MM.1S (cell line): Measurements from ENCODE around the gene ISOC2.
"Not testable (repeated sequence)": the region's sequence is repeated elsewhere in the genome, so short reads cannot be mapped to it uniquely, and the experiment has no call there.

Source experiments
- DNase-seq: peaks from one replicate; pipeline ENCODE4 v3.0.0-alpha.2; 2015
- H2AFZ ChIP-seq: fragments of 300-600 bp; sonication (generic); 2 replicates; pipeline ENCODE4 v1.6.0; 2016; ENCODE audit warnings: antibody characterized with exemption, low read length
- H3F3A ChIP-seq: fragments of 300-600 bp; sonication (generic); 2 replicates; pipeline ENCODE4 v1.6.1; 2016; ENCODE audit warnings: mild to moderate bottlenecking, antibody characterized with exemption, low read length, moderate library complexity, mixed read lengths; ENCODE audit not compliant: insufficient read depth
- H3K27ac ChIP-seq: fragments of 300-600 bp; sonication (generic); 2 replicates; pipeline ENCODE4 v1.5.1; 2016; ENCODE audit warnings: mild to moderate bottlenecking, low read length
- H3K27me3 ChIP-seq: fragments of 300-600 bp; sonication (generic); replicated peaks from 2 replicates; pipeline ENCODE4 v1.6.0; 2016; ENCODE audit warnings: low read length; ENCODE audit not compliant: insufficient read depth
- H3K36me3 ChIP-seq: fragments of 300-600 bp; sonication (generic); replicated peaks from 2 replicates; pipeline ENCODE4 v1.6.1; 2016; ENCODE audit warnings: mild to moderate bottlenecking, low read length, mixed read lengths; ENCODE audit not compliant: insufficient read depth
- H3K4me1 ChIP-seq: fragments of 300-600 bp; sonication (generic); 2 replicates; pipeline ENCODE4 v1.6.1; 2016; ENCODE audit warnings: low read length, mixed read lengths
- H3K4me2 ChIP-seq: fragments of 300-600 bp; sonication (generic); 2 replicates; pipeline ENCODE4 v1.6.0; 2016; ENCODE audit warnings: low read depth, low read length
- H3K4me3 ChIP-seq: fragments of 300-600 bp; sonication (generic); 2 replicates; pipeline ENCODE4 v1.5.1; 2016; ENCODE audit warnings: low read length, mixed read lengths
- H3K79me2 ChIP-seq: fragments of 300-600 bp; sonication (generic); 2 replicates; pipeline ENCODE4 v1.6.1; 2016; ENCODE audit warnings: mixed run types, low read length, mixed read lengths
- H3K9ac ChIP-seq: fragments of 300-600 bp; sonication (generic); 2 replicates; pipeline ENCODE4 v1.6.1; 2016; ENCODE audit warnings: low read length, mixed read lengths
- H3K9me2 ChIP-seq: fragments of 300-600 bp; sonication (generic); replicated peaks from 2 replicates; pipeline ENCODE4 v1.6.1; 2016; ENCODE audit warnings: mild to moderate bottlenecking, low read length, mixed read lengths; ENCODE audit not compliant: insufficient read depth
- H3K9me3 ChIP-seq: fragments of 300-600 bp; sonication (generic); replicated peaks from 2 replicates; pipeline ENCODE4 v1.6.1; 2016; ENCODE audit warnings: mild to moderate bottlenecking, low read length, mixed read lengths; ENCODE audit not compliant: insufficient read depth
- H4K20me1 ChIP-seq: fragments of 300-600 bp; sonication (generic); 2 replicates; pipeline ENCODE4 v1.6.1; 2016; ENCODE audit warnings: mild to moderate bottlenecking, low read length, moderate library complexity, mixed read lengths; ENCODE audit not compliant: insufficient read depth
- CTCF ChIP-seq: fragments of 300-600 bp; sonication (generic); IDR thresholded peaks from 2 replicates; pipeline ENCODE4 v1.5.1; 2016; ENCODE audit warnings: antibody characterized with exemption, low read length, mixed read lengths
- EZH2 ChIP-seq: fragments of 300-600 bp; sonication (generic); optimal IDR thresholded peaks from 2 replicates; pipeline ENCODE3; 2017; ENCODE audit warnings: low read depth, mild to moderate bottlenecking, antibody characterized with exemption, low read length, mixed read lengths
- EZH2phosphoT487 ChIP-seq: fragments of 300-600 bp; sonication (generic); IDR thresholded peaks from 2 replicates; pipeline ENCODE4 v1.6.1; 2018; ENCODE audit warnings: antibody characterized with exemption, low read length

The ISOC2 gene

DNA sequence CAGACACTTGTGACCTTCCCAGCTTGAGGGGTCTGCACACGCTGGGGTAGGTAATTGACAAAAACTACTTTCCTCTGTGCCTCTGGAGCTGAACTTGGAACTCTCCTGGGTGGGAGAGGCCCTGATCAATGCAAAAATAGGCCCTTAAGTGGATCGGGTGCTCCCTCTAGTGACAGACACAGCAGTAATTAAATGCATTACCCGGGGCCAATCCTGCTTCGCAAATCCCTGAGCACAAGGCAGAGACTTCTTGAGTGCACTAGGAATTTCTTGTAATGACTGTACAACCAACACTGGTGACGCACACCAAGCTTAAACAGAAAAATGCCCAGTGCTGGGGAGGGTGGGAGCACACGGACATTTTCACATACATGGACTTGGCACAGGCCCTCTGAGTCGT is 43.3 kb downstream of the ISOC2 start:
- H3K9me2 ChIP-seq = no peaks in the 10 kb centered on the region
- H3K4me1 ChIP-seq = no peaks in the 10 kb centered on the region
- H3F3A ChIP-seq = no peaks in the 10 kb centered on the region
- H2AFZ ChIP-seq = no peak overlapping the region
- H3K36me3 ChIP-seq = no peaks in the 10 kb centered on the region
- H3K9ac ChIP-seq = no peak overlapping the region
- no peaks in the 10 kb centered on the region for H3K79me2 ChIP-seq
- peaks cover 32% of the 10 kb centered on the region for H3K27me3 ChIP-seq
- H4K20me1 ChIP-seq = no peaks in the 10 kb centered on the region
- H3K9me3 ChIP-seq = no peaks in the 10 kb centered on the region
- no peak overlapping the region for H3K4me2 ChIP-seq
- no peak for TF ChIP-seq EZH2phosphoT487
- peak; percentile 71 for TF ChIP-seq CTCF
- H3K4me3 ChIP-seq = no peak overlapping the region
- H3K27ac ChIP-seq = no peak overlapping the region
- DNase-seq = peak; percentile 65

GRCh38 chr19:55410168-55410567 is 51.3 kb downstream of the ISOC2 start:
- DNase-seq = no peak
- Histone ChIP-seq H3K27ac (no peak overlapping the region), H3K27me3 (peaks cover 5% of the 10 kb centered on the region; the same call in 1 of the 2 replicates)

DNA sequence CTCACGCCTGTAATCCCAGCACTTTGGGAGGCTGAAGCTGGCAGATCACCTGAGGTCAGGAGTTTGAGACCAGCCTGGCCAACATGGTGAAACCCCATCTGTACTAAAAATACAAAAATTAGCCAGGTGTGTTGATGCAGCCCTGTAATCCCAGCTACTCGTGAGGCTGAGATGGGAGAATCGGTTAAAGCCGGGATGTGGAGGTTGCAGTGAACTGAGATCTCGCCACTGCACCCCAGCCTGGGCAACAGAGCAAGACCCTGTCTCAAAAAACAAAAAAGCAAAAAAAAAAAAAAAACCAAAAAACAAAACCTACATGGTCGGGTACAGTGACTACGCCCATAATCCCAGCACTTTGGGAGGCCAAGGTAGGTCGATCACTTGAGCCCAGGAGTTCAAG is 52.3 kb downstream of the ISOC2 start:
- H3K9me2 ChIP-seq, H3K4me2 ChIP-seq, H2AFZ ChIP-seq, H3K9ac ChIP-seq, H3K27ac ChIP-seq, H3K36me3 ChIP-seq, H3K9me3 ChIP-seq, H3K27me3 ChIP-seq, DNase-seq, H3K4me3 ChIP-seq: not testable (repeated sequence)
- H3F3A ChIP-seq = peaks cover 14% of the 10 kb centered on the region
- peaks cover 29% of the 10 kb centered on the region for H3K79me2 ChIP-seq
- peaks cover 11% of the 10 kb centered on the region for H4K20me1 ChIP-seq
- peaks cover 20% of the 10 kb centered on the region for H3K4me1 ChIP-seq

More at GRCh38 chr19:55410168-55410567, 51.3 kb downstream of the ISOC2 start:
- Histone ChIP-seq H3K4me2 (no peak overlapping the region), H3K9me2 (no peaks in the 10 kb centered on the region), H3K4me1 (peaks cover 20% of the 10 kb centered on the region), H3K4me3 (no peak overlapping the region), H3K36me3 (peaks cover 3% of the 10 kb centered on the region), H4K20me1 (peaks cover 11% of the 10 kb centered on the region), H3F3A (peaks cover 11% of the 10 kb centered on the region), H3K9me3 (no peaks in the 10 kb centered on the region), H3K9ac (no peak overlapping the region), H3K79me2 (peaks cover 23% of the 10 kb centered on the region), H2AFZ (no peak overlapping the region)
- TF ChIP-seq EZH2 (no peak), CTCF (no peak), EZH2phosphoT487 (no peak)

DNA sequence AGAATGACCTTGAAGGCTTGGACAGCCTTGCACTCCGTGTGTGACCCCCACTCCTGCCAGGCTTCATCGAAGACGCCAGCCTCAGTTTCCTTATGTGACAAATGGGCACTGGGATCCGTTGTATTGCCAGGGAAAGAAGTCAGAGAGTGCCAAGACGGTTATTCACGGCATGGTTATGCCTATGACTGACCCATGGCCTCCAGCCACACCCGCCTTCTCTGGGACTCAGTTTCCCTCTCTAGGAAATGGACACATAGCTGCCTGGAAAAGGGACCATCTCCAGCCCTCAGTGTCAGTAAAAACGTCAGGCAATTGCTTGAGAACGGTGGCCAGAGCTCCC is 52.9 kb downstream of the ISOC2 start:
- Histone ChIP-seq H3K9ac (peak overlapping the region; percentile 66), H2AFZ (peak overlapping the region; percentile 99), H3K79me2 (peaks cover 34% of the 10 kb centered on the region), H4K20me1 (peaks cover 11% of the 10 kb centered on the region), H3K4me3 (peak overlapping the region; percentile 70), H3K9me2 (no peaks in the 10 kb centered on the region), H3K36me3 (peaks cover 10% of the 10 kb centered on the region), H3K4me2 (peak overlapping the region; percentile 98), H3K27me3 (peaks cover 5% of the 10 kb centered on the region; the same call in 1 of the 2 replicates), H3F3A (peaks cover 17% of the 10 kb centered on the region), H3K4me1 (peaks cover 20% of the 10 kb centered on the region), H3K27ac (peak overlapping the region; percentile 93; the same call in 1 of the 2 replicates), H3K9me3 (no peaks in the 10 kb centered on the region)
- TF ChIP-seq CTCF (no peak), EZH2 (no peak), EZH2phosphoT487 (no peak)
- no peak for DNase-seq
